H1 (cell line): ENCODE data around the gene MTURN. TPM values are rescaled to one million over a fixed set of nuclear protein-coding genes. Genes with fewer than 3 reads are reported as not detected.

Source experiments
- CTCF ChIA-PET: fragments of 300-600 bp; sonication (Branson Sonifier 250); formaldehyde crosslinking; loops from one replicate; lab custom pipeline; 2021; ENCODE audit not compliant: partially characterized antibody; lab: Charles Lee
- POLR2A ChIA-PET: fragments of 300-600 bp; sonication (Branson Sonifier 250); formaldehyde crosslinking; loops from one replicate; lab custom pipeline; 2021; ENCODE audit warnings: inconsistent platforms; ENCODE audit not compliant: partially characterized antibody; lab: Charles Lee
- DNase-seq, 2 experiments: peaks; one replicate each; pipeline versions ENCODE4 v3.0.0 to v3.0.0-alpha.2; 2010 to 2022; ENCODE audit warnings: low spot score in 2 of 2, low read depth in 1 of 2, mixed read lengths in 1 of 2
- FAIRE-seq: peaks from 2 replicates; lab custom pipeline; 2011; peaks lifted over from hg19 to GRCh38; lab: Jason Lieb, UNC
- H2AFZ ChIP-seq: 2 replicates; pipeline ENCODE4 v1.8.1; 2012; ENCODE audit warnings: low read length, inconsistent platforms
- H2AK5ac ChIP-seq: 2 replicates; pipeline ENCODE4 v1.6.1; 2013; ENCODE audit warnings: low read depth, low read length
- H2BK120ac ChIP-seq: replicated peaks from 2 replicates; pipeline ENCODE3; 2013; ENCODE audit warnings: low read depth, low read length, inconsistent platforms
- H2BK12ac ChIP-seq: 2 replicates; pipeline ENCODE4 v1.6.1; 2013; ENCODE audit warnings: low read depth, low read length
- H2BK15ac ChIP-seq: 2 replicates; pipeline ENCODE4 v1.6.1; 2013; ENCODE audit warnings: low read length
- H2BK20ac ChIP-seq: 2 replicates; pipeline ENCODE4 v1.6.1; 2013; ENCODE audit warnings: low read length
- H2BK5ac ChIP-seq: 2 replicates; pipeline ENCODE4 v1.6.1; 2013; ENCODE audit warnings: low read depth, low read length
- H3K14ac ChIP-seq: 2 replicates; pipeline ENCODE4 v1.6.1; 2013; ENCODE audit warnings: inconsistent platforms; ENCODE audit not compliant: insufficient read length
- H3K18ac ChIP-seq: 2 replicates; pipeline ENCODE4 v1.6.1; 2013; ENCODE audit warnings: low read length; ENCODE audit errors: extremely low read depth
- H3K23ac ChIP-seq: 2 replicates; pipeline ENCODE4 v1.6.1; 2013; ENCODE audit warnings: inconsistent platforms; ENCODE audit not compliant: insufficient read length
- H3K23me2 ChIP-seq: 2 replicates; pipeline ENCODE4 v1.6.1; 2013; ENCODE audit warnings: low read depth, low read length
- H3K27ac ChIP-seq: 2 replicates; pipeline ENCODE4 v1.6.1; 2011; ENCODE audit warnings: low read depth, low read length, inconsistent platforms
- H3K27me3 ChIP-seq, 4 experiments: replicated peaks in 1 of 4; 1 replicate in 1 of 4; 2 replicates in 3 of 4; pipeline versions ENCODE4 v1.6.1 to v1.8.1; 2011 to 2013; ENCODE audit warnings: low read length in 3 of 4, mild to moderate bottlenecking in 3 of 4, inconsistent platforms in 2 of 4, mixed read lengths in 2 of 4, moderate library complexity in 1 of 4; ENCODE audit not compliant: control insufficient read depth in 3 of 4, insufficient read depth in 3 of 4; ENCODE audit errors: extremely low read depth in 1 of 4
- H3K36me3 ChIP-seq, 4 experiments: 2 replicates each; pipeline versions ENCODE4 v1.6.1 to v1.8.1; 2011 to 2013; ENCODE audit warnings: mild to moderate bottlenecking in 4 of 4, low read length in 3 of 4, moderate library complexity in 2 of 4, control low read depth in 1 of 4, inconsistent platforms in 1 of 4; ENCODE audit not compliant: insufficient read depth in 4 of 4, control insufficient read depth in 2 of 4
- H3K4ac ChIP-seq: replicated peaks from 2 replicates; pipeline ENCODE3; 2013; ENCODE audit warnings: low read length, low read depth, mixed read lengths, inconsistent platforms; ENCODE audit not compliant: insufficient read length
- H3K4me1 ChIP-seq, 4 experiments: replicated peaks in 1 of 4; 1 replicate in 1 of 4; 2 replicates in 3 of 4; pipeline versions ENCODE4 v1.6.1 to v1.8.1; 2011 to 2013; ENCODE audit warnings: low read length in 3 of 4, inconsistent platforms in 2 of 4, mixed read lengths in 1 of 4; ENCODE audit not compliant: insufficient read depth in 4 of 4, control insufficient read depth in 3 of 4
- H3K4me2 ChIP-seq, 2 experiments: 2 replicates each; pipeline versions ENCODE4 v1.6.1 to v1.8.1; 2011 to 2013; ENCODE audit warnings: low read depth in 2 of 2, low read length in 2 of 2, control low read depth in 1 of 2, inconsistent platforms in 1 of 2, mild to moderate bottlenecking in 1 of 2; ENCODE audit not compliant: insufficient read depth in 1 of 2
- H3K4me3 ChIP-seq, 4 experiments: fragments of 200-600, 300-600 bp in 1 of 4; sonication (generic), shearing (Covaris generic), sonication (Bioruptor Twin) in 1 of 4; 2 replicates each; pipeline versions ENCODE4 v1.5.1 to v1.8.1; 2011 to 2016; ENCODE audit warnings: low read length in 4 of 4, low read depth in 3 of 4, control low read depth in 2 of 4, inconsistent platforms in 2 of 4, mild to moderate bottlenecking in 2 of 4, mixed read lengths in 1 of 4, moderate library complexity in 1 of 4; ENCODE audit not compliant: insufficient read depth in 2 of 4; ENCODE audit errors: extremely low read depth in 1 of 4
- H3K56ac ChIP-seq: replicated peaks from 2 replicates; pipeline ENCODE3; 2013; ENCODE audit warnings: low read depth, mild to moderate bottlenecking, mixed read lengths, low read length, inconsistent platforms; ENCODE audit not compliant: insufficient read length
- H3K79me1 ChIP-seq: 2 replicates; pipeline ENCODE4 v1.6.1; 2013; ENCODE audit warnings: low read depth, low read length, control low read depth
- H3K79me2 ChIP-seq, 2 experiments: 2 replicates each; pipeline versions ENCODE4 v1.6.1 to v1.8.1; 2012 to 2013; ENCODE audit warnings: low read length in 2 of 2, mild to moderate bottlenecking in 2 of 2, inconsistent platforms in 1 of 2; ENCODE audit not compliant: insufficient read depth in 2 of 2, control insufficient read depth in 1 of 2
- H3K9ac ChIP-seq, 4 experiments: replicated peaks in 1 of 4; 1 replicate in 1 of 4; 2 replicates in 3 of 4; pipeline versions ENCODE4 v1.6.1 to v1.8.1; 2011 to 2013; ENCODE audit warnings: low read depth in 3 of 4, low read length in 3 of 4, control low read depth in 2 of 4, mild to moderate bottlenecking in 2 of 4, moderate library complexity in 2 of 4, inconsistent platforms in 1 of 4; ENCODE audit errors: extremely low read depth in 1 of 4
- H3K9me3 ChIP-seq, 2 experiments: 2 replicates each; pipeline versions ENCODE4 v1.6.1 to v1.8.1; 2012 to 2013; ENCODE audit warnings: mild to moderate bottlenecking in 2 of 2, moderate library complexity in 2 of 2, control low read depth in 1 of 2, inconsistent platforms in 1 of 2, low read depth in 1 of 2, low read length in 1 of 2, mixed read lengths in 1 of 2; ENCODE audit not compliant: insufficient read depth in 2 of 2
- H4K20me1 ChIP-seq, 2 experiments: replicated peaks in 1 of 2; 2 replicates each; pipeline versions ENCODE3 to v1.8.1; 2011 to 2013; ENCODE audit warnings: inconsistent platforms in 2 of 2, low read length in 2 of 2, mild to moderate bottlenecking in 1 of 2; ENCODE audit not compliant: insufficient read depth in 2 of 2, control insufficient read depth in 1 of 2
- H4K5ac ChIP-seq: 2 replicates; pipeline ENCODE4 v1.6.1; 2013; ENCODE audit warnings: low read length, low read depth, mixed read lengths, inconsistent platforms; ENCODE audit not compliant: insufficient read length
- H4K8ac ChIP-seq: 2 replicates; pipeline ENCODE4 v1.8.0; 2013; ENCODE audit warnings: mild to moderate bottlenecking, moderate library complexity, low read length, inconsistent platforms; ENCODE audit not compliant: insufficient read depth; ENCODE audit errors: extremely low read depth
- H4K91ac ChIP-seq: replicated peaks from 2 replicates; pipeline ENCODE3; 2013; ENCODE audit warnings: low read length, mixed read lengths, inconsistent platforms; ENCODE audit not compliant: insufficient read length
- ASH2L ChIP-seq: fragments of 200-600, 300-600 bp; sonication (generic); IDR thresholded peaks from one replicate; pipeline ENCODE4 v1.7.1; 2017; ENCODE audit warnings: low read length
- ATF3 ChIP-seq: IDR thresholded peaks from 2 replicates; pipeline ENCODE4 v1.6.1; 2011; ENCODE audit warnings: low read depth, mild to moderate bottlenecking, low read length; ENCODE audit not compliant: insufficient read depth
- BRCA1 ChIP-seq: IDR thresholded peaks from 2 replicates; pipeline ENCODE4 v1.6.1; 2012; ENCODE audit warnings: low read depth, low read length, improper control_type of control experiment
- CEBPB ChIP-seq: IDR thresholded peaks from 2 replicates; pipeline ENCODE4 v1.6.1; 2012; ENCODE audit warnings: low read depth, low read length
- E2F6 ChIP-seq: IDR thresholded peaks from 2 replicates; pipeline ENCODE4 v1.6.1; 2012; ENCODE audit warnings: inconsistent platforms
- FOSL1 ChIP-seq: IDR thresholded peaks from 2 replicates; pipeline ENCODE4 v1.6.1; 2011; ENCODE audit warnings: mild to moderate bottlenecking, low read depth, low read length, moderate library complexity; ENCODE audit not compliant: insufficient read depth
- GABPA ChIP-seq: IDR thresholded peaks from 2 replicates; pipeline ENCODE4 v1.6.1; 2011; ENCODE audit warnings: mild to moderate bottlenecking, low read length, moderate library complexity, borderline replicate concordance; ENCODE audit not compliant: insufficient read depth
- KDM5A ChIP-seq: fragments of 200-600 bp; IDR thresholded peaks from 2 replicates; pipeline ENCODE4 v1.7.1; 2012; ENCODE audit warnings: mild to moderate bottlenecking, low read length, inconsistent platforms, mixed read lengths
- NRF1 ChIP-seq: IDR thresholded peaks from 2 replicates; pipeline ENCODE4 v1.6.1; 2011; ENCODE audit warnings: mild to moderate bottlenecking, low read depth, low read length, improper control_type of control experiment
- RNF2 ChIP-seq: fragments of 200-900, 300-1000 bp; sonication (generic); IDR thresholded peaks from 2 replicates; pipeline ENCODE4 v1.7.1; 2016; ENCODE audit warnings: borderline replicate concordance, low read depth, mild to moderate bottlenecking, antibody characterized with exemption, low read length; ENCODE audit not compliant: poor library complexity, severe bottlenecking; ENCODE audit errors: missing control alignments
- RXRA ChIP-seq: IDR thresholded peaks from 2 replicates; pipeline ENCODE4 v1.6.1; 2011; ENCODE audit warnings: low read depth, mild to moderate bottlenecking, low read length, moderate library complexity; ENCODE audit not compliant: insufficient read depth
- TAF1 ChIP-seq: IDR thresholded peaks from 2 replicates; pipeline ENCODE4 v1.6.1; 2011; ENCODE audit warnings: mild to moderate bottlenecking, low read depth, low read length
- WGBS, 2 experiments: shearing (Covaris generic) in 1 of 2; methylation state at CpG; one replicate each; pipeline versions ENCODE4 v1.1.6 to v1.1.7; 2013 to 2015; ENCODE audit warnings: low lambda C conversion rate in 2 of 2, mixed read lengths in 2 of 2, inconsistent platforms in 1 of 2, low coverage in 1 of 2, missing lambda C conversion rate in 1 of 2; ENCODE audit not compliant: insufficient replicate concordance in 2 of 2, insufficient coverage in 1 of 2, insufficient read length in 1 of 2; ENCODE audit errors: extremely low coverage in 1 of 2, missing lambda C conversion rate in 1 of 2; 5-methylcytosine and 5-hydroxymethylcytosine counted together
- polyA plus RNA-seq, 7 experiments: library from polyadenylated mRNA; depleted of rRNA in 3 of 7; stranded (reverse) in 5 of 7; unstranded in 2 of 7; fragments of >200 nt in 5 of 7; fragments of 200-250 nt in 2 of 7; gene quantifications; 1 replicate in 5 of 7; 2 replicates in 1 of 7; 4 replicates in 1 of 7; pipeline versions ENCODE4 v1.2.1 to v1.2.3, GENCODE V29; 2011 to 2013; ENCODE audit warnings: missing spikeins in 2 of 7, mixed read lengths in 2 of 7
- total RNA-seq: library from RNA; stranded (reverse); fragmentation: NEBNext Ultra II Directional; extraction: Animal tissue kit (Norgen Biotek cat#: 25700); gene quantifications from 2 replicates; pipeline ENCODE4 v1.2.1, GENCODE V29; 2021

The MTURN gene
- total and polyA plus RNA-seq, 2 of the 8 experiments (the other 6 are each of a cell fraction or from before 2014, with no cell fraction given): 2.6 to 5.8 TPM

DNA sequence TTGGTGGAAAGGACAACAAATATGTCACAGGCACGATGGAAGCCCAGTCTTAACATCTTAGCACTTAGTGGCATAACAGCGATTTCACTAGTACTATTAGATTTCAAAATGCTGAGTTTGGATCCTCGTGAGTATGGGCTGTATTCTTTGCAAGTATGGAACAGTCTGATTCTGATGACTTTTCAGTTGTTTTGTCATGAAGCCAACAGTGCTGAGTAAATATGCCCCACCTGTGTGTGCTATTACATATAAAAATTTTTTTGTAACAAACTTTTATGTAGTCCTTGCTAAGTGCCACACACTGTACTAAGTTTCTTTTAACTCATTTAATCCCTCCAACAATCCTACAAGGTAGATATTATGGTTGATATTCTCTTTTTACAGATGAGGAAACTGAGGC is 30.8 kb downstream of the MTURN start:
- Histone ChIP-seq H4K8ac (no peak overlapping the region), H3K23me2 (no peaks in the 10 kb centered on the region; the same call in 1 of the 2 replicates), H3K4me3 (no peak overlapping the region), H3K4me1 (peaks cover 11 to 28% (median 27%) of the 10 kb centered on the region in 4 experiments), H3K14ac (no peak overlapping the region), H2BK20ac (no peak overlapping the region), H2BK5ac (no peak overlapping the region), H2BK15ac (no peak overlapping the region), H3K79me1 (no peaks in the 10 kb centered on the region), H2BK120ac (no peak overlapping the region), H3K4ac (no peak overlapping the region), H3K9ac (no peak overlapping the region), H3K56ac (no peak overlapping the region), H2AFZ (no peak overlapping the region), H3K27ac (no peak overlapping the region), H4K20me1 (peaks cover 0 to 2% of the 10 kb centered on the region in 2 experiments), H3K27me3 (peaks cover 0 to 12% (median 7%) of the 10 kb centered on the region in 4 experiments; a peak in 5 of 7 replicates), H2BK12ac (no peak overlapping the region), H3K9me3 (no peaks in the 10 kb centered on the region), H2AK5ac (no peak overlapping the region), H3K23ac (no peak overlapping the region), H4K5ac (no peak overlapping the region), H3K79me2 (no peaks in the 10 kb centered on the region), H3K36me3 (no peaks in the 10 kb centered on the region), H3K4me2 (no peak overlapping the region), H4K91ac (no peak overlapping the region), H3K18ac (no peak overlapping the region)
- CTCF ChIA-PET: interaction anchor here (0.7 to 2.1 kb wide), 6 partner anchors 11 to 398 kb away, joined by 3 to 10 read pairs (median 3); no protein-coding TSS in a partner anchor
- no peak for FAIRE-seq
- POLR2A ChIA-PET: no interaction called here
- 87% methylated on average over 3 of the region's 3 CpGs; no CpG with 5 or more reads in 1 of the 2 experiments for WGBS, 2 experiments
- DNase-seq: no peak
- TF ChIP-seq NRF1 (no peak), ATF3 (no peak), RXRA (no peak), ASH2L (no peak), GABPA (no peak), CEBPB (no peak), TAF1 (no peak), FOSL1 (no peak), BRCA1 (no peak), KDM5A (no peak), RNF2 (no peak), E2F6 (no peak)
